Tibial nerve (tissue), 4 donors: ENCODE measurements around the gene CCNDBP1.

Experiments
- EP300 ChIP-seq, 2 donors: sonication (generic); formaldehyde crosslinking; IDR thresholded peaks; one replicate each; pipeline ENCODE4 v1.6.1; 2017; ENCODE audit warnings: antibody characterized with exemption in 2 of 2, mild to moderate bottlenecking in 1 of 2
- POLR2A ChIP-seq, 2 donors: fragments of 450-650 bp; IDR thresholded peaks; one replicate each; pipeline ENCODE4 v1.6.1; 2017; ENCODE audit warnings: antibody characterized with exemption in 2 of 2, mild to moderate bottlenecking in 2 of 2, moderate library complexity in 2 of 2
- TF ChIP-seq, protein P1 (sequence below), 5 experiments: fragments of 200-600 bp in 3 of 5; fragments of 450-650 bp in 2 of 5; sonication (generic) in 3 of 5; IDR thresholded peaks; one replicate each; pipeline ENCODE4 v1.5.1; 2016 to 2019; ENCODE audit warnings: antibody characterized with exemption in 5 of 5, mild to moderate bottlenecking in 3 of 5, moderate library complexity in 2 of 5

GRCh38 chr15:43204016-43204901, 19.1 kb downstream of the CCNDBP1 start:
- TF ChIP-seq, protein P1, sequence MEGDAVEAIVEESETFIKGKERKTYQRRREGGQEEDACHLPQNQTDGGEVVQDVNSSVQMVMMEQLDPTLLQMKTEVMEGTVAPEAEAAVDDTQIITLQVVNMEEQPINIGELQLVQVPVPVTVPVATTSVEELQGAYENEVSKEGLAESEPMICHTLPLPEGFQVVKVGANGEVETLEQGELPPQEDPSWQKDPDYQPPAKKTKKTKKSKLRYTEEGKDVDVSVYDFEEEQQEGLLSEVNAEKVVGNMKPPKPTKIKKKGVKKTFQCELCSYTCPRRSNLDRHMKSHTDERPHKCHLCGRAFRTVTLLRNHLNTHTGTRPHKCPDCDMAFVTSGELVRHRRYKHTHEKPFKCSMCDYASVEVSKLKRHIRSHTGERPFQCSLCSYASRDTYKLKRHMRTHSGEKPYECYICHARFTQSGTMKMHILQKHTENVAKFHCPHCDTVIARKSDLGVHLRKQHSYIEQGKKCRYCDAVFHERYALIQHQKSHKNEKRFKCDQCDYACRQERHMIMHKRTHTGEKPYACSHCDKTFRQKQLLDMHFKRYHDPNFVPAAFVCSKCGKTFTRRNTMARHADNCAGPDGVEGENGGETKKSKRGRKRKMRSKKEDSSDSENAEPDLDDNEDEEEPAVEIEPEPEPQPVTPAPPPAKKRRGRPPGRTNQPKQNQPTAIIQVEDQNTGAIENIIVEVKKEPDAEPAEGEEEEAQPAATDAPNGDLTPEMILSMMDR (IDR thresholded peaks at IDR 0.05), result peak; percentile 29 to 41 (median 35)
- TF ChIP-seq POLR2A (IDR thresholded peaks at IDR 0.05) (no peak), EP300 (IDR thresholded peaks at IDR 0.05) (no peak)
